Heart left ventricle (tissue), 16 donors: ENCODE results near the gene RBM22. TPM values are rescaled to one million over a fixed set of nuclear protein-coding genes. Genes with fewer than 3 reads are reported as not detected.

Source experiments
- ATAC-seq, 4 donors: fragments of 200-7000 bp; cut with Tn5 transposase; one replicate each; pipeline ENCODE4 v1.9.1; 2020 to 2022; ENCODE audit warnings: moderate library complexity in 4 of 4, mild to moderate bottlenecking in 3 of 4, moderate number of reproducible peaks in 1 of 4
- DNase-seq, 5 donors: peaks; one replicate each; pipeline ENCODE4 v3.0.0-alpha.2; 2020
- H3K27ac ChIP-seq, 12 donors: fragments of 200-600 bp; sonication (generic) in 4 of 12; one replicate each; pipeline versions ENCODE4 v1.5.0 to v1.8.0; 2016 to 2022; ENCODE audit warnings: mild to moderate bottlenecking in 2 of 12
- H3K27me3 ChIP-seq, 9 donors: fragments of 200-600 bp; sonication (generic) in 2 of 9; one replicate each; pipeline versions ENCODE4 v1.5.1 to v1.8.0; 2016 to 2022; ENCODE audit warnings: mild to moderate bottlenecking in 3 of 9
- H3K36me3 ChIP-seq, 9 donors: fragments of 200-600 bp; sonication (generic) in 2 of 9; one replicate each; pipeline versions ENCODE4 v1.5.0 to v1.8.0; 2018 to 2022; ENCODE audit warnings: mild to moderate bottlenecking in 2 of 9
- H3K4me1 ChIP-seq, 12 donors: fragments of 200-600 bp; sonication (generic) in 4 of 12; one replicate each; pipeline versions ENCODE4 v1.5.0 to v1.8.0; 2016 to 2022; ENCODE audit warnings: mild to moderate bottlenecking in 3 of 12
- H3K4me3 ChIP-seq, 12 donors: fragments of 200-600 bp; sonication (generic) in 4 of 12; one replicate each; pipeline versions ENCODE4 v1.5.0 to v1.8.0; 2017 to 2022; ENCODE audit warnings: mild to moderate bottlenecking in 9 of 12, moderate library complexity in 4 of 12
- H3K9me3 ChIP-seq, 12 donors: fragments of 200-600 bp; sonication (generic) in 4 of 12; one replicate each; pipeline versions ENCODE4 v1.5.0 to v1.8.0; 2016 to 2022; ENCODE audit warnings: mild to moderate bottlenecking in 1 of 12
- POLR2A ChIP-seq, 2 donors: fragments of 450-650 bp; IDR thresholded peaks; one replicate each; pipeline ENCODE4 v1.6.1; 2017; ENCODE audit warnings: antibody characterized with exemption in 2 of 2, mild to moderate bottlenecking in 2 of 2, moderate library complexity in 2 of 2
- WGBS, 4 donors: extraction: QIAGEN DNeasy Blood & Tissue Kit in 2 of 4; methylation state at CpG; one replicate each; pipeline versions ENCODE4 v1.1.5 to v1.1.7; 2013 to 2018; 5-methylcytosine and 5-hydroxymethylcytosine counted together
- intact Hi-C, 10 donors: fragments of 100-400 bp; cut with DNase I; formaldehyde crosslinking; loops; one replicate each; pipeline versions ENCODE4 v1.11.1 to v1.14.2; 2022
- polyA plus RNA-seq, 2 donors: library from polyadenylated mRNA; stranded (reverse); fragments of 200-250 nt; gene quantifications; one replicate each; pipeline ENCODE4 v1.2.3, GENCODE V29; 2013
- total RNA-seq, 9 donors: library from RNA; depleted of rRNA in 2 of 9; stranded (reverse); fragments of >200 nt in 2 of 9; fragmentation: NEBNext Ultra II Directional in 3 of 9; extraction: Animal tissue kit (Norgen Biotek cat#: 25700) in 3 of 9; gene quantifications; one replicate each; pipeline versions ENCODE4 v1.1.0 to v1.2.4, GENCODE V29; 2016 to 2023
- TF ChIP-seq, protein P1 (sequence below), 12 donors: fragments of 200-600 bp; sonication (generic) in 4 of 12; IDR thresholded peaks; one replicate each; pipeline versions ENCODE4 v1.5.0 to v1.8.0; 2018 to 2022; ENCODE audit warnings: antibody characterized with exemption in 12 of 12, mild to moderate bottlenecking in 5 of 12
- donor health status: ischemic (EF 13 %, LVEDD 7.1; RV severe dilation, severe dysfunction).
- donor health status: healthy with polysubstance abuse.
- donor health status: DM: no; HTN: yes; CAD: no.
- donor health status: DM: no; HTN: no; CAD: no.
- donor health status: ischemic (EF 25% LVEDD 6.9; RV normal size, moderate dysfunction).
- donor health status: ischemic (EF 25% LVEDD 5.7; RV mildly dilated, moderate dysfunction).
- donor health status: healthy.
- donor health status: DM: yes; HTN: yes; CAD: no.
- donor health status: ischemic (EF 35%, LVEDD 5.7; RV mildly dilated, moderate dysfunction).
- donor health status: nonischemic (EF 11% LVEDD 7.7; RV severe dilation, severe dysfunction).
- donor health status: DM: yes; HTN: yes; CAD: no.
- donor health status: PGD.
- donor health status: ischemic (EF 29% LVEDD 5.4; RV normal size, mild dysfunction).
- donor health status: nonischemic (EF 23%, LVEDD 6.1; RV moderate dilation, normal function).

The RBM22 gene
- total and polyA plus RNA-seq, 11 donors: 19.2 to 42.3 (median 26.7) TPM

- intact Hi-C loops: loop anchor here in 2 of 10 donors (2.0 to 5.0 kb wide), 2 partner anchors 24 to 36 kb away; no protein-coding TSS in a partner anchor
- ATAC-seq: no peak
- 76 to 81% (median 78%) methylated on average over 12 to 16 of the region's 16 CpGs for WGBS, 4 donors
Observed at GRCh38 chr5:150648294-150649107, 52.4 kb downstream of the RBM22 start.

GRCh38 chr5:150647275-150648251 is 53.3 kb downstream of the RBM22 start:
- H3K4me1 ChIP-seq: peaks cover 28 to 100% (median 91%) of the 10 kb centered on the region in 12 donors

More at GRCh38 chr5:150648294-150649107, 52.4 kb downstream of the RBM22 start:
- DNase-seq: peak in 4 of 5 donors; percentile 13 to 47 (median 34)
- Histone ChIP-seq H3K27me3 (no peaks in the 10 kb centered on the region), H3K27ac (peak overlapping the region; percentile 20 to 100 (median 95)), H3K4me1 (peaks cover 20 to 100% (median 91%) of the 10 kb centered on the region in 12 donors), H3K4me3 (peak overlapping the region in 1 of 12 donors; percentile 11), H3K9me3 (no peaks in the 10 kb centered on the region), H3K36me3 (peaks cover 5 to 63% (median 39%) of the 10 kb centered on the region in 9 donors)
- no peak for TF ChIP-seq POLR2A (IDR thresholded peaks at IDR 0.05)
- TF ChIP-seq, protein P1, sequence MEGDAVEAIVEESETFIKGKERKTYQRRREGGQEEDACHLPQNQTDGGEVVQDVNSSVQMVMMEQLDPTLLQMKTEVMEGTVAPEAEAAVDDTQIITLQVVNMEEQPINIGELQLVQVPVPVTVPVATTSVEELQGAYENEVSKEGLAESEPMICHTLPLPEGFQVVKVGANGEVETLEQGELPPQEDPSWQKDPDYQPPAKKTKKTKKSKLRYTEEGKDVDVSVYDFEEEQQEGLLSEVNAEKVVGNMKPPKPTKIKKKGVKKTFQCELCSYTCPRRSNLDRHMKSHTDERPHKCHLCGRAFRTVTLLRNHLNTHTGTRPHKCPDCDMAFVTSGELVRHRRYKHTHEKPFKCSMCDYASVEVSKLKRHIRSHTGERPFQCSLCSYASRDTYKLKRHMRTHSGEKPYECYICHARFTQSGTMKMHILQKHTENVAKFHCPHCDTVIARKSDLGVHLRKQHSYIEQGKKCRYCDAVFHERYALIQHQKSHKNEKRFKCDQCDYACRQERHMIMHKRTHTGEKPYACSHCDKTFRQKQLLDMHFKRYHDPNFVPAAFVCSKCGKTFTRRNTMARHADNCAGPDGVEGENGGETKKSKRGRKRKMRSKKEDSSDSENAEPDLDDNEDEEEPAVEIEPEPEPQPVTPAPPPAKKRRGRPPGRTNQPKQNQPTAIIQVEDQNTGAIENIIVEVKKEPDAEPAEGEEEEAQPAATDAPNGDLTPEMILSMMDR (IDR thresholded peaks at IDR 0.05): no peak

DNA sequence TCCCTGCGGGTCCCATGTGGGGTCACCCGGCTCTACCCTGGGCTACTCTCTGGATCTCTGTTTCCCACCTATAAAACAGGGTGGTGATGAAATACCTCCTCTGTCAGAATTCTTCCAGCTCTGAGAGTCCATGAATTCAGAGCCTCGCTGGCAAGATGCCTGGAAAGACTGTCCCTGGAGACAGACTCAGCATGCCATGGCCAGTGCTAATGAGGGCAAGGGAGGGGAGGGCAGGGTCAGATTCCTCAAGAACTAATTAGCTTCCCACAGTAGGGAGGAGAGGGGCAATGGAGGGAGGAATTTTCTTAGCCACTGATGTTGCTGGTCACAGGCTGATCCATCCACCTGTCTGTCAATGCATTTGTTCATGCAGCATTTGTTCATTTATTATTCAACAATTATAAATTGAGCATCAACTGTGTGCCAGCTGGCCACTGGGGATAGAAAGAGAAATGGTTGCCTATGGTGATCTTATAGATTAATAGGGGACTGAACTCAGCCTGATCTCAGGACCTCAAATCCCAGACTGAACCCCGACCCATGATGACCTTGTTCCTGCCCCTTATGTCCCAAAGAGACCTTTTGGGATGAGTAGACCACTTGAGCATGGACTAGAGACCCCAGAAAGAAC is 55.7 kb downstream of the RBM22 start:
- Histone ChIP-seq H3K4me1 (peaks cover 36 to 100% (median 96%) of the 10 kb centered on the region in 12 donors), H3K4me3 (peak overlapping the region in 4 of 12 donors; percentile 7 to 70 (median 18)), H3K27ac (peak overlapping the region; percentile 75 to 100 (median 96)), H3K27me3 (no peaks in the 10 kb centered on the region), H3K36me3 (peaks cover 0 to 31% (median 22%) of the 10 kb centered on the region in 9 donors), H3K9me3 (no peaks in the 10 kb centered on the region)
- ATAC-seq (no peak), DNase-seq (peak; percentile 76 to 90 (median 85))
- intact Hi-C loops: loop anchor here in 2 of 10 donors (5.0 kb wide), 1 partner anchor 33 kb away; no protein-coding TSS in a partner anchor
- WGBS, 4 donors: 29 to 44% (median 39%) methylated on average over 4 of the region's 4 CpGs
- TF ChIP-seq POLR2A (IDR thresholded peaks at IDR 0.05): no peak
- TF ChIP-seq, protein P1 (IDR thresholded peaks at IDR 0.05): no peak

More at GRCh38 chr5:150647275-150648251, 53.3 kb downstream of the RBM22 start:
- intact Hi-C loops: loop anchor here in 2 of 10 donors (2.0 to 5.0 kb wide), 2 partner anchors 23 to 35 kb away; no protein-coding TSS in a partner anchor
- peak overlapping the region; percentile 61 to 100 (median 95) for H3K27ac ChIP-seq
- H3K27me3 ChIP-seq: no peaks in the 10 kb centered on the region
- H3K9me3 ChIP-seq: no peaks in the 10 kb centered on the region
- DNase-seq (peak; percentile 86 to 94 (median 88)), ATAC-seq (peak; percentile 52 to 68 (median 58))
- 27 to 34% (median 31%) methylated on average over 20 to 25 of the region's 25 CpGs for WGBS, 4 donors
- peaks cover 5 to 54% (median 39%) of the 10 kb centered on the region in 9 donors for H3K36me3 ChIP-seq
- peak overlapping the region in 1 of 12 donors; percentile 11 for H3K4me3 ChIP-seq
- TF ChIP-seq POLR2A (IDR thresholded peaks at IDR 0.05): no peak
- TF ChIP-seq, protein P1 (IDR thresholded peaks at IDR 0.05): peak in 2 of 12 donors; percentile 20 to 30
